K562 (cell line): ENCODE data around the gene MATN4. TPM values are rescaled to one million over a fixed set of nuclear protein-coding genes. Genes with fewer than 3 reads are reported as not detected.

Experiments used
- FOS ChIP-seq: IDR thresholded peaks from 3 replicates; pipeline ENCODE4 v1.6.1; 2011; ENCODE audit not compliant: insufficient read length; ENCODE audit errors: extremely low read depth
- FOSL1 ChIP-seq: fragments of 200-800 bp; sonication (Bioruptor generic); conservative IDR thresholded peaks from 2 replicates; pipeline ENCODE4 v1.6.1; 2016; ENCODE audit warnings: missing genetic modification characterization, missing compliant biosample characterization
- FOXJ3 ChIP-seq: sonication (generic); formaldehyde crosslinking; IDR thresholded peaks from 2 replicates; pipeline ENCODE4 v1.4.0; 2020; ENCODE audit warnings: mild to moderate bottlenecking, missing genetic modification reagents
- HDAC3 ChIP-seq: fragments of 450-650 bp; IDR thresholded peaks from 2 replicates; pipeline ENCODE4 v1.6.1; 2018; ENCODE audit warnings: borderline replicate concordance, mild to moderate bottlenecking, moderate library complexity; ENCODE audit not compliant: partially characterized antibody
- HDGF ChIP-seq: fragments of 450-650 bp; IDR thresholded peaks from 2 replicates; pipeline ENCODE4 v1.6.1; 2016
- HOMEZ ChIP-seq: fragments of 250-450 bp; sonication (Bioruptor Pico); IDR thresholded peaks from 2 replicates; pipeline ENCODE4 v1.4.0; 2020; ENCODE audit warnings: mild to moderate bottlenecking, moderate library complexity
- KDM1A ChIP-seq, 2 experiments: fragments of 450-650 bp; IDR thresholded peaks; 2 replicates each; pipeline ENCODE4 v1.6.1; 2016; ENCODE audit warnings: mild to moderate bottlenecking in 2 of 2
- MAFK ChIP-seq: IDR thresholded peaks from 2 replicates; pipeline ENCODE4 v1.6.1; 2011; ENCODE audit warnings: low read length, improper control_type of control experiment
- NFIC ChIP-seq: fragments of 450-650 bp; IDR thresholded peaks from 2 replicates; pipeline ENCODE4 v1.6.1; 2017; ENCODE audit warnings: mild to moderate bottlenecking, inconsistent platforms
- PCBP1 ChIP-seq: fragments of 200-400 bp; formaldehyde crosslinking; IDR thresholded peaks from 2 replicates; pipeline ENCODE4 v1.6.1; 2018; ENCODE audit warnings: mild to moderate bottlenecking, low read depth, low read length; ENCODE audit not compliant: poor library complexity, severe bottlenecking
- POU5F1 ChIP-seq: fragments of 150-350 bp; IDR thresholded peaks from 2 replicates; pipeline ENCODE4 v1.6.1; 2014; ENCODE audit warnings: borderline replicate concordance, low read length, low read depth, mild to moderate bottlenecking; ENCODE audit not compliant: partially characterized antibody
- SIN3B ChIP-seq: fragments of 450-650 bp; IDR thresholded peaks from 2 replicates; pipeline ENCODE4 v1.6.1; 2017; ENCODE audit warnings: low read depth, mild to moderate bottlenecking, moderate library complexity
- SIX5 ChIP-seq, 2 experiments: IDR thresholded peaks; 2 replicates each; pipeline ENCODE4 v1.6.1; 2011; ENCODE audit warnings: low read length in 2 of 2, borderline replicate concordance in 1 of 2, low read depth in 1 of 2, mild to moderate bottlenecking in 1 of 2, moderate library complexity in 1 of 2; ENCODE audit not compliant: insufficient read depth in 1 of 2
- SMARCB1 ChIP-seq: IDR thresholded peaks from 2 replicates; pipeline ENCODE4 v1.6.1; 2011; ENCODE audit warnings: improper control_type of control experiment, low read depth; ENCODE audit not compliant: insufficient read length
- TRIM28 ChIP-seq: fragments of 450-650 bp; IDR thresholded peaks from 2 replicates; pipeline ENCODE4 v1.6.1; 2017
- ZBTB11 ChIP-seq, 3 experiments: fragments of 200-800 bp in 1 of 3; fragments of 250-450 bp in 1 of 3; fragments of 450-650 bp in 1 of 3; sonication (Bioruptor Pico) in 1 of 3; sonication (Bioruptor generic) in 1 of 3; formaldehyde crosslinking in 1 of 3; IDR thresholded peaks; 2 replicates each; pipeline versions ENCODE4 v1.6.1 to v1.8.0; 2016 to 2022; ENCODE audit warnings: mild to moderate bottlenecking in 2 of 3, missing genetic modification characterization in 2 of 3, missing compliant biosample characterization in 1 of 3, moderate library complexity in 1 of 3
- ZBTB33 ChIP-seq: sonication (generic); formaldehyde crosslinking; IDR thresholded peaks from 2 replicates; pipeline ENCODE4 v1.8.1; 2023; ENCODE audit warnings: mild to moderate bottlenecking, missing genetic modification reagents
- ZC3H8 ChIP-seq: fragments of 450-650 bp; IDR thresholded peaks from 2 replicates; pipeline ENCODE4 v1.6.1; 2017
- ZEB2 ChIP-seq: fragments of 450-650 bp; IDR thresholded peaks from 2 replicates; pipeline ENCODE4 v1.6.1; 2016
- ZNF253 ChIP-seq: fragments of 250-450 bp; sonication (Bioruptor Pico); conservative IDR thresholded peaks from 2 replicates; pipeline ENCODE4 v1.6.1; 2021; ENCODE audit warnings: mild to moderate bottlenecking
- ZNF3 ChIP-seq: fragments of 250-450 bp; sonication (Bioruptor Pico); IDR thresholded peaks from 2 replicates; pipeline ENCODE4 v1.5.0; 2021; ENCODE audit warnings: mild to moderate bottlenecking, moderate library complexity
- ZNF41 ChIP-seq: fragments of 250-450 bp; sonication (Bioruptor Pico); conservative IDR thresholded peaks from 2 replicates; pipeline ENCODE4 v1.4.0; 2020; ENCODE audit warnings: mild to moderate bottlenecking
- ZNF431 ChIP-seq: sonication (generic); formaldehyde crosslinking; IDR thresholded peaks from 2 replicates; pipeline ENCODE4 v1.8.0; 2022; ENCODE audit warnings: mild to moderate bottlenecking, missing genetic modification reagents
- ZNF551 ChIP-seq: fragments of 250-450 bp; sonication (Bioruptor Pico); IDR thresholded peaks from 2 replicates; pipeline ENCODE4 v1.5.0; 2021; ENCODE audit warnings: mild to moderate bottlenecking, moderate library complexity
- ZNF717 ChIP-seq: fragments of 250-450 bp; sonication (Bioruptor Pico); IDR thresholded peaks from 2 replicates; pipeline ENCODE4 v1.5.0; 2021
- polyA plus RNA-seq, 8 experiments: library from polyadenylated mRNA; depleted of rRNA in 4 of 8; stranded (reverse) in 5 of 8; unstranded in 3 of 8; fragments of >200 nt; fragmentation: Nextera tagmentation in 2 of 8; fragmentation: Illumina TruSeq in 1 of 8; extraction: Ambion mirVana in 2 of 8; extraction: Trizol in 1 of 8; gene quantifications; 2 replicates each; pipeline versions ENCODE4 v1.2.1 to v1.2.3, GENCODE V29; 2011 to 2014; ENCODE audit warnings: inconsistent platforms in 1 of 8, missing spikeins in 1 of 8
- total RNA-seq, 7 experiments: library from RNA; depleted of rRNA in 6 of 7; stranded (reverse); fragments of >200 nt in 6 of 7; fragmentation: Illumina TruSeq in 2 of 7; extraction: Trizol in 2 of 7; gene quantifications; 2 replicates each; pipeline versions ENCODE4 v1.2.1 to v1.2.3, GENCODE V29; 2011 to 2021; ENCODE audit warnings: low replicate concordance in 1 of 7

The MATN4 gene
- total and polyA plus RNA-seq, 9 of the 15 experiments (the other 6 are each of a cell fraction or from before 2014, with no cell fraction given): 0.09 TPM; not detected in 8

- TF ChIP-seq SIN3B: no peak
- TF ChIP-seq FOXJ3: no peak
- no peak for TF ChIP-seq SMARCB1
- TF ChIP-seq SIX5 (IDR thresholded peaks at IDR 0.05; ENCODE audit: borderline replicate concordance in 1 of 2, insufficient read depth in 1 of 2, low read depth in 1 of 2, low read length in 2 of 2): no peak
- no peak for TF ChIP-seq KDM1A (IDR thresholded peaks at IDR 0.05)
- no peak for TF ChIP-seq ZBTB11 (CRISPR knock-in tag; IDR thresholded peaks at IDR 0.05)
- no peak for TF ChIP-seq FOS
- no peak for TF ChIP-seq ZNF431 (CRISPR knock-in tag)
- TF ChIP-seq ZNF3: no peak
- TF ChIP-seq NFIC: peak; percentile 45; the same call in 1 of the 2 replicates
- TF ChIP-seq HDAC3: no peak
- no peak for TF ChIP-seq HOMEZ (CRISPR knock-in tag)
- TF ChIP-seq ZBTB33 (CRISPR knock-in tag): no peak
- no peak for TF ChIP-seq HDGF
- TF ChIP-seq ZEB2: no peak
- TF ChIP-seq PCBP1: no peak
- TF ChIP-seq ZNF551 (CRISPR knock-in tag): no peak
- TF ChIP-seq TRIM28: no peak
- TF ChIP-seq ZNF41 (CRISPR knock-in tag): 0 out of 2 replicates have a peak, but pooled peaks have one; percentile 53
- no peak for TF ChIP-seq ZC3H8
- no peak for TF ChIP-seq MAFK
- no peak for TF ChIP-seq ZNF253 (CRISPR knock-in tag)
- no peak for TF ChIP-seq POU5F1
- no peak for TF ChIP-seq ZNF717 (CRISPR knock-in tag)
- no peak for TF ChIP-seq FOSL1 (tag)
Measured at GRCh38 chr20:45322952-45323383, 14.9 kb upstream of the MATN4 start (continued).
